GM10248 (cell line): ENCODE measurements around the gene SRSF9.

Experiments
- CTCF ChIA-PET: fragments of 300-600 bp; sonication (Branson Sonifier 250); formaldehyde crosslinking; extraction: SDS; loops from one replicate; lab custom pipeline; 2021; ENCODE audit warnings: antibody characterized with exemption; lab: Yijun Ruan, JAX
- POLR2A ChIA-PET: fragments of 350-650 bp; sonication (Branson Sonifier 250); formaldehyde crosslinking; extraction: SDS; loops from one replicate; lab custom pipeline; 2020; ENCODE audit warnings: antibody characterized with exemption; lab: Yijun Ruan, JAX
- DNase-seq: peaks from one replicate; pipeline ENCODE4 v3.0.0; 2012; ENCODE audit errors: extremely low spot score
- CTCF ChIP-seq: IDR thresholded peaks from 2 replicates; pipeline ENCODE4 v1.5.1; 2012; ENCODE audit warnings: mild to moderate bottlenecking, low read depth; ENCODE audit errors: extremely low read depth, missing control alignments, control extremely low read depth

The SRSF9 gene

GRCh38 chr12:120500581-120500980 is 31.0 kb upstream of the SRSF9 start:
- DNase-seq, result no peak
- ChIA-PET POLR2A (no interaction called here), CTCF (interaction anchor here (1.0 to 1.7 kb wide), 5 partner anchors 9 to 36 kb away, joined by 3 to 5 read pairs (median 5); partner anchors contain the start of gene SRSF9)
- TF ChIP-seq CTCF, result no peak

- no peak for DNase-seq
- CTCF ChIA-PET, result interaction anchor here (1.0 to 1.2 kb wide), 2 partner anchors 10 to 29 kb away, joined by 3 to 4 read pairs; no protein-coding TSS in a partner anchor
These were observed 29.4 kb upstream of the SRSF9 start for GRCh38 chr12:120498870-120499515.

GRCh38 chr12:120497524-120498150 is 28.1 kb upstream of the SRSF9 start:
- CTCF ChIA-PET, result interaction anchor here (0.8 to 1.0 kb wide), 4 partner anchors 9 to 32 kb away, joined by 3 to 4 read pairs (median 4); partner anchors contain the start of gene COQ5

More at GRCh38 chr12:120498870-120499515, 29.4 kb upstream of the SRSF9 start:
- POLR2A ChIA-PET, result interaction anchor here (0.6 kb wide), 1 partner anchor 1070 kb away, joined by 3 read pairs; no protein-coding TSS in a partner anchor
- no peak for TF ChIP-seq CTCF

GRCh38 chr12:120496413-120497340 is 27.1 kb upstream of the SRSF9 start:
- peak; percentile 30 for TF ChIP-seq CTCF
- ChIA-PET POLR2A (interaction anchor here (0.6 to 2.2 kb wide), 17 partner anchors 8 to 1215 kb away, joined by 3 to 10 read pairs (median 5); partner anchors contain the start of genes COQ5, COX6A1 and SRSF9), CTCF (interaction anchor here (0.8 to 1.5 kb wide), 11 partner anchors 8 to 152 kb away, joined by 3 to 6 read pairs (median 4); partner anchors contain the start of gene COQ5)
- DNase-seq, result peak; percentile 70

More at GRCh38 chr12:120497524-120498150, 28.1 kb upstream of the SRSF9 start:
- DNase-seq, result no peak
- POLR2A ChIA-PET, result interaction anchor here (0.6 to 2.2 kb wide), 7 partner anchors 7 to 509 kb away, joined by 3 to 10 read pairs (median 5); partner anchors contain the start of genes COQ5 and SRSF9
- no peak for TF ChIP-seq CTCF

- TF ChIP-seq CTCF, result peak; percentile 6
- CTCF ChIA-PET, result interaction anchor here (1.0 to 1.8 kb wide), 7 partner anchors 9 to 153 kb away, joined by 3 to 9 read pairs (median 3); no protein-coding TSS in a partner anchor
- POLR2A ChIA-PET, result interaction anchor here (0.5 to 2.2 kb wide), 7 partner anchors 14 to 285 kb away, joined by 3 to 10 read pairs (median 4); partner anchors contain the start of genes COQ5 and COX6A1
- peak; percentile 98 for DNase-seq
These were observed 26.3 kb upstream of the SRSF9 start, which contains the start of gene DYNLL1 for GRCh38 chr12:120495731-120496412. DYNLL1 (plus strand) TSS chr12:120496113; CDS start chr12:120496422, 309 bp downstream.
